Measurements from ENCODE around the gene ANKRD45. TPM values are rescaled to one million over a fixed set of nuclear protein-coding genes. Genes with fewer than 3 reads are reported as not detected.

Gene ANKRD45
- total RNA-seq = under 1 TPM in 1 of 4 donors, not detected in 3; 0.33 TPM

DNA sequence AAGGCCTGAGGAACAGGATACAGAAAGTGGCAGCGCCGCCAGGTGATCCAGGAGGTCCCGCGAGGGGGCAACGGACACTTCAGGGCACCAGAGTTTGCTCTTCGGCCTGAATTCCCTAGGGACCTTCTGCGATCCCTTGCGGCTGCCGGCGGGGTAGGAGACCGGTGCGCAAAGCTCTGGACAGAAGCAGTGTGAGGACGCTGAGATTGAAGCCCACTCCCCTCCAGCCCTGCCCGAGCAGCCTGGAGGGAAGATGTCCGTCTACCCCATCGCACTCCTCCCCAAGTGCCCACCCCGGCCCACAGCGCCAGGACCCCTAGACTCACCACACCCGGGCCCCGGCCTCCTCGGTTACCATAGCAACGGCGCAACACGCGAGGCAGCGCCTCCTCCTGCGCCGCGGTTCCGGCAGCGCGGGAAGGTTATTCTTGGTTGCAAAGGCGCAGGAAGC is at the start of gene ANKRD45:
TSS of gene ANKRD45 (minus strand) at position 361 of the 451 bp plus-strand sequence. CDS start 10,433 bp downstream, outside the sequence.
- Histone ChIP-seq H3K36me3 (no peaks in the 10 kb centered on the region), H3K4me3 (peak within 1 kb of the TSS; percentile 46 to 56 (median 51)), H3K4me1 (peaks cover 2 to 13% (median 11%) of the 10 kb centered on the region in 4 donors), H3K27me3 (peaks cover 0 to 21% (median 0%) of the 10 kb centered on the region in 4 donors), H3K9me3 (no peaks in the 10 kb centered on the region), H3K27ac (replicated peaks in 1 of 4) (no peak within 1 kb of the TSS)
- TF ChIP-seq POLR2AphosphoS5 (IDR thresholded peaks at IDR 0.05) = no peak
- TF ChIP-seq POLR2A (IDR thresholded peaks at IDR 0.05; ENCODE audit: low read depth) = no peak
- TF ChIP-seq CTCF (IDR thresholded peaks at IDR 0.05) = no peak
- TF ChIP-seq EP300 (IDR thresholded peaks at IDR 0.05) = no peak
- DNase-seq (ENCODE audit: extremely low spot score) = no peak
- whole genome bisulfite sequencing = 2% methylated on average over 15 of the region's 33 CpGs
- intact Hi-C loops (cut with DNase I) = no loop called here

GRCh38 chr1:173717238-173717637 is 47.6 kb upstream of the ANKRD45 start:
- Histone ChIP-seq H3K27ac (replicated peaks in 1 of 4) (no peak overlapping the region), H3K4me3 (no peak overlapping the region), H3K9me3 (no peaks in the 10 kb centered on the region), H3K27me3 (no peaks in the 10 kb centered on the region), H3K4me1 (peaks cover 14 to 35% (median 26%) of the 10 kb centered on the region in 4 donors), H3K36me3 (peaks cover 0 to 10% (median 4%) of the 10 kb centered on the region in 4 donors)
- TF ChIP-seq POLR2AphosphoS5 (IDR thresholded peaks at IDR 0.05) (no peak), CTCF (IDR thresholded peaks at IDR 0.05) (no peak), EP300 (IDR thresholded peaks at IDR 0.05) (no peak), POLR2A (IDR thresholded peaks at IDR 0.05; ENCODE audit: low read depth) (no peak)
- WGBS = 87% methylated on average over 2 of the region's 2 CpGs
- no peak for DNase-seq (ENCODE audit: extremely low spot score)
- intact Hi-C loops (cut with DNase I) = loop anchor here (10.0 kb wide), 1 partner anchor 232 kb away; no protein-coding TSS in a partner anchor

DNA sequence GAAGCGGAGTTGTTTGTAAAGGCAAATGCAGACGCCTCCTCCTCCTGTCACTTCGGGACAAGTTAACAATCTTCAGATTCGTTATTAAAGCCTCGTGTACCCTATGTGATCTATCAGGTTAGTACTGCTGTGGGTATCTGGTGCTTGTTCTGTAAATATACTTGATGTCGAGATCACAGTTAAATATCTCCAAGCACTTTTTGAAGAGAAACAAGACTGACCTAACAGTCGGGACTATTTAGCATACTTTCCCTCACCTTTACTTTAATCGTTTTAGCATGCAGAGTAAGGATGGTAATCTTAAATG is 45.8 kb upstream of the ANKRD45 start:
- Histone ChIP-seq H3K4me3 (peak overlapping the region; percentile 75 to 91 (median 82)), H3K27me3 (peaks cover 0 to 4% (median 0%) of the 10 kb centered on the region in 4 donors), H3K36me3 (peaks cover 0 to 8% (median 0%) of the 10 kb centered on the region in 4 donors), H3K9me3 (no peaks in the 10 kb centered on the region), H3K27ac (replicated peaks in 1 of 4) (peak overlapping the region; percentile 89 to 94 (median 90)), H3K4me1 (peaks cover 14 to 35% (median 26%) of the 10 kb centered on the region in 4 donors)
- TF ChIP-seq CTCF (IDR thresholded peaks at IDR 0.05) (no peak), POLR2A (IDR thresholded peaks at IDR 0.05; ENCODE audit: low read depth) (no peak), EP300 (IDR thresholded peaks at IDR 0.05) (no peak), POLR2AphosphoS5 (IDR thresholded peaks at IDR 0.05) (no peak)
- no peak for DNase-seq (ENCODE audit: extremely low spot score)
- WGBS = under 1% methylated on average over 7 of the region's 8 CpGs
- intact Hi-C loops (cut with DNase I) = loop anchor here (10.0 kb wide), 1 partner anchor 231 kb away; no protein-coding TSS in a partner anchor

GRCh38 chr1:173714759-173715537 is 45.3 kb upstream of the ANKRD45 start, which contains the start of gene KLHL20:
KLHL20 (plus strand) TSS chr1:173714981; CDS start chr1:173716044, 1,063 bp downstream.
- Histone ChIP-seq H3K27ac (replicated peaks in 1 of 4) (peak within 1 kb of the TSS; percentile 89 to 94 (median 90)), H3K36me3 (peaks cover 0 to 8% (median 0%) of the 10 kb centered on the region in 4 donors), H3K4me1 (peaks cover 14 to 35% (median 26%) of the 10 kb centered on the region in 4 donors), H3K4me3 (peak within 1 kb of the TSS; percentile 75 to 91 (median 82)), H3K9me3 (no peaks in the 10 kb centered on the region), H3K27me3 (peaks cover 0 to 9% (median under 1%) of the 10 kb centered on the region in 4 donors)
- WGBS = 1% methylated on average over 43 of the region's 43 CpGs
- TF ChIP-seq CTCF (IDR thresholded peaks at IDR 0.05) (peak in 2 of 3 experiments; percentile 7 to 21), POLR2AphosphoS5 (IDR thresholded peaks at IDR 0.05) (peak; percentile 90 to 92), EP300 (IDR thresholded peaks at IDR 0.05) (no peak), POLR2A (IDR thresholded peaks at IDR 0.05; ENCODE audit: low read depth) (peak; percentile 24)
- DNase-seq (ENCODE audit: extremely low spot score) = peak; percentile 92
- intact Hi-C loops (cut with DNase I) = loop anchor here (5.0 to 10.0 kb wide), 2 partner anchors 230 to 288 kb away; no protein-coding TSS in a partner anchor
